Small intestine (tissue), 7 donors: ENCODE data around the gene ALPK1. TPM values are rescaled to one million over a fixed set of nuclear protein-coding genes. Genes with fewer than 3 reads are reported as not detected.

ENCODE experiments used
- DNase-seq, 2 donors: peaks; one replicate each; pipeline versions ENCODE4 v3.0.0 to v3.0.0-alpha.2; 2013
- FAIRE-seq: peaks from 2 replicates; lab custom pipeline; 2012; peaks lifted over from hg19 to GRCh38; lab: Jason Lieb, UNC
- H3K27ac ChIP-seq, 3 donors: one replicate each; pipeline ENCODE4 v1.5.1; 2013; ENCODE audit warnings: low read length in 2 of 3, mild to moderate bottlenecking in 2 of 3, control low read depth in 1 of 3, inconsistent platforms in 1 of 3, low read depth in 1 of 3, moderate library complexity in 1 of 3
- H3K27me3 ChIP-seq, 3 donors: one replicate each; pipeline ENCODE4 v1.6.1; 2013; ENCODE audit warnings: low read length in 3 of 3, inconsistent platforms in 1 of 3; ENCODE audit not compliant: control insufficient read depth in 3 of 3, insufficient read depth in 3 of 3
- H3K36me3 ChIP-seq, 3 donors: one replicate each; pipeline ENCODE4 v1.6.1; 2013; ENCODE audit warnings: low read length in 3 of 3, inconsistent platforms in 1 of 3, low read depth in 1 of 3, mild to moderate bottlenecking in 1 of 3, moderate library complexity in 1 of 3; ENCODE audit not compliant: control insufficient read depth in 3 of 3, insufficient read depth in 2 of 3
- H3K4me1 ChIP-seq, 3 donors: one replicate each; pipeline ENCODE4 v1.6.1; 2013; ENCODE audit warnings: low read length in 2 of 3, inconsistent platforms in 1 of 3, low read depth in 1 of 3, mild to moderate bottlenecking in 1 of 3, moderate library complexity in 1 of 3; ENCODE audit not compliant: control insufficient read depth in 3 of 3, insufficient read depth in 2 of 3
- H3K4me3 ChIP-seq, 3 donors: one replicate each; pipeline ENCODE4 v1.5.1; 2013; ENCODE audit warnings: low read length in 3 of 3, control low read depth in 1 of 3, inconsistent platforms in 1 of 3, low read depth in 1 of 3, mild to moderate bottlenecking in 1 of 3, moderate library complexity in 1 of 3
- H3K9me3 ChIP-seq, 2 donors: one replicate each; pipeline ENCODE4 v1.6.1; 2013; ENCODE audit warnings: low read depth in 1 of 2, low read length in 1 of 2; ENCODE audit not compliant: control insufficient read depth in 2 of 2, insufficient read depth in 1 of 2
- WGBS, 3 donors: extraction: QIAGEN DNeasy Blood & Tissue Kit; methylation state at CpG; one replicate each; pipeline ENCODE4 v1.1.7; 2013; 5-methylcytosine and 5-hydroxymethylcytosine counted together
- polyA plus RNA-seq, 4 donors: library from polyadenylated mRNA; stranded (reverse) in 3 of 4; unstranded in 1 of 4; fragments of 200-250 nt in 3 of 4; fragments of 120-200 nt in 1 of 4; gene quantifications; one replicate each; pipeline versions ENCODE4 v1.2.1 to v1.2.3, GENCODE V29; 2013
- donor health status: healthy with polysubstance abuse.
- donor health status: control.
- donor health status: control.
- donor health status: Bipolar disorder and iron deficiency.
- donor health status: healthy.

ALPK1 gene
- polyA plus RNA-seq, 4 donors = 4.3 to 26.9 (median 6.1) TPM

GRCh38 chr4:112370466-112370865 lies 73.3 kb downstream of the ALPK1 start:
- Histone ChIP-seq H3K9me3 (peaks cover 0 to 6% of the 10 kb centered on the region in 2 donors), H3K27me3 (no peaks in the 10 kb centered on the region), H3K27ac (no peak overlapping the region), H3K4me1 (no peaks in the 10 kb centered on the region), H3K36me3 (no peaks in the 10 kb centered on the region), H3K4me3 (no peak overlapping the region)
- 78 to 92% (median 89%) methylated on average over 1 of the region's 1 CpG for WGBS, 3 donors
- no peak for FAIRE-seq
- DNase-seq = no peak

- no peak overlapping the region for H3K4me3 ChIP-seq
- no peak for FAIRE-seq
- 90 to 92% (median 90%) methylated on average over 3 of the region's 3 CpGs for WGBS, 3 donors
Measured at GRCh38 chr4:112371361-112371760, 74.2 kb downstream of the ALPK1 start.

GRCh38 chr4:112374850-112375249 lies 77.7 kb downstream of the ALPK1 start:
- Histone ChIP-seq H3K27me3 (no peaks in the 10 kb centered on the region), H3K4me3 (no peak overlapping the region), H3K36me3 (peaks cover 0 to 9% (median 0%) of the 10 kb centered on the region in 3 donors), H3K27ac (no peak overlapping the region), H3K4me1 (no peaks in the 10 kb centered on the region), H3K9me3 (no peaks in the 10 kb centered on the region)
- FAIRE-seq (no peak), DNase-seq (no peak)
- 84 to 94% (median 92%) methylated on average over 2 of the region's 2 CpGs for WGBS, 3 donors

More at GRCh38 chr4:112371361-112371760, 74.2 kb downstream of the ALPK1 start:
- H3K36me3 ChIP-seq = no peaks in the 10 kb centered on the region
- no peaks in the 10 kb centered on the region for H3K27me3 ChIP-seq
- peaks cover 0 to 6% of the 10 kb centered on the region in 2 donors for H3K9me3 ChIP-seq
- no peaks in the 10 kb centered on the region for H3K4me1 ChIP-seq
- H3K27ac ChIP-seq = no peak overlapping the region
- no peak for DNase-seq

GRCh38 chr4:112377171-112377570 lies 80.0 kb downstream of the ALPK1 start:
- H3K9me3 ChIP-seq = no peaks in the 10 kb centered on the region

GRCh38 chr4:112377594-112378242 lies 80.5 kb downstream of the ALPK1 start:
- Histone ChIP-seq H3K27ac (no peak overlapping the region), H3K9me3 (no peaks in the 10 kb centered on the region), H3K4me3 (no peak overlapping the region), H3K4me1 (no peaks in the 10 kb centered on the region), H3K27me3 (no peaks in the 10 kb centered on the region), H3K36me3 (peaks cover 0 to 14% (median 0%) of the 10 kb centered on the region in 3 donors)
- WGBS, 3 donors = 89 to 92% (median 90%) methylated on average over 13 of the region's 13 CpGs
- DNase-seq = no peak
- FAIRE-seq = no peak

More at GRCh38 chr4:112377171-112377570, 80.0 kb downstream of the ALPK1 start:
- Histone ChIP-seq H3K27ac (no peak overlapping the region), H3K4me3 (no peak overlapping the region), H3K4me1 (no peaks in the 10 kb centered on the region), H3K36me3 (peaks cover 0 to 11% (median 0%) of the 10 kb centered on the region in 3 donors), H3K27me3 (no peaks in the 10 kb centered on the region)
- WGBS, 3 donors = 83 to 93% (median 89%) methylated on average over 6 of the region's 6 CpGs
- DNase-seq (no peak), FAIRE-seq (no peak)

- H3K36me3 ChIP-seq = peaks cover 0 to 14% (median 0%) of the 10 kb centered on the region in 3 donors
- no peak overlapping the region for H3K27ac ChIP-seq
- WGBS, 3 donors = 80 to 94% (median 93%) methylated on average over 3 of the region's 3 CpGs
- DNase-seq (no peak), FAIRE-seq (no peak)
- no peaks in the 10 kb centered on the region for H3K4me1 ChIP-seq
- no peaks in the 10 kb centered on the region for H3K9me3 ChIP-seq
- no peaks in the 10 kb centered on the region for H3K27me3 ChIP-seq
- no peak overlapping the region for H3K4me3 ChIP-seq
Measured at GRCh38 chr4:112378243-112378620, 81.1 kb downstream of the ALPK1 start.

- Histone ChIP-seq H3K36me3 (peaks cover 0 to 14% (median 0%) of the 10 kb centered on the region in 3 donors), H3K4me3 (no peak overlapping the region), H3K27ac (no peak overlapping the region), H3K4me1 (no peaks in the 10 kb centered on the region), H3K9me3 (no peaks in the 10 kb centered on the region), H3K27me3 (no peaks in the 10 kb centered on the region)
- no peak for FAIRE-seq
- DNase-seq = no peak
- WGBS, 3 donors = 88 to 93% (median 89%) methylated on average over 3 of the region's 3 CpGs
Measured at GRCh38 chr4:112378858-112379257, 81.7 kb downstream of the ALPK1 start.

- FAIRE-seq = no peak
- H3K4me3 ChIP-seq = no peak overlapping the region
- no peak overlapping the region for H3K27ac ChIP-seq
- 78 to 95% (median 95%) methylated on average over 26 of the region's 26 CpGs for WGBS, 3 donors
- DNase-seq = no peak
- H3K9me3 ChIP-seq = no peaks in the 10 kb centered on the region
- no peaks in the 10 kb centered on the region for H3K27me3 ChIP-seq
- H3K36me3 ChIP-seq = peaks cover 0 to 14% (median 0%) of the 10 kb centered on the region in 3 donors
- no peaks in the 10 kb centered on the region for H3K4me1 ChIP-seq
Measured at GRCh38 chr4:112379306-112379705, 82.1 kb downstream of the ALPK1 start.
